Measurements from ENCODE around the gene TBC1D5.

DNA sequence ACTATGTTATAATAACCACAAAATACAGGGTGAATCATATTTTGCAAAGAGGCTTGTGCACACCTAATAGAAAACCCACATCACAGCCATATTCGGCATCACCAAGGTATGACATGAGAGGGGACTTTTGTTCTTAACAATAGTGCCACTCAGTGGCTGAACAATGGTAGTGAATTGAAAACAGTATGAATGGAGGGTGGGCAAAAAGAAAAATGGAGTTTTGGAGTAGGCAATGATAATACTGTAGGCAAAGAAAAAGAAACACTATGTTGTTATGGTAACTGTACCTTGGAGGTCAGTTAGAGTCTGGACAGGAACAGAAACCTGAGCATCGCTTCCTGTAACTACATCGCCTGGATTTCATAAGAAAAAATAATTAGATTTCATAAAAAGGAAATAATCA lies 509.0 kb downstream of the TBC1D5 start:
- TF ChIP-seq POLR2A (IDR thresholded peaks at IDR 0.05): no peak
- TF ChIP-seq, protein P1, sequence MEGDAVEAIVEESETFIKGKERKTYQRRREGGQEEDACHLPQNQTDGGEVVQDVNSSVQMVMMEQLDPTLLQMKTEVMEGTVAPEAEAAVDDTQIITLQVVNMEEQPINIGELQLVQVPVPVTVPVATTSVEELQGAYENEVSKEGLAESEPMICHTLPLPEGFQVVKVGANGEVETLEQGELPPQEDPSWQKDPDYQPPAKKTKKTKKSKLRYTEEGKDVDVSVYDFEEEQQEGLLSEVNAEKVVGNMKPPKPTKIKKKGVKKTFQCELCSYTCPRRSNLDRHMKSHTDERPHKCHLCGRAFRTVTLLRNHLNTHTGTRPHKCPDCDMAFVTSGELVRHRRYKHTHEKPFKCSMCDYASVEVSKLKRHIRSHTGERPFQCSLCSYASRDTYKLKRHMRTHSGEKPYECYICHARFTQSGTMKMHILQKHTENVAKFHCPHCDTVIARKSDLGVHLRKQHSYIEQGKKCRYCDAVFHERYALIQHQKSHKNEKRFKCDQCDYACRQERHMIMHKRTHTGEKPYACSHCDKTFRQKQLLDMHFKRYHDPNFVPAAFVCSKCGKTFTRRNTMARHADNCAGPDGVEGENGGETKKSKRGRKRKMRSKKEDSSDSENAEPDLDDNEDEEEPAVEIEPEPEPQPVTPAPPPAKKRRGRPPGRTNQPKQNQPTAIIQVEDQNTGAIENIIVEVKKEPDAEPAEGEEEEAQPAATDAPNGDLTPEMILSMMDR (IDR thresholded peaks at IDR 0.05 in 8 of 11, conservative IDR thresholded peaks at IDR 0.05 in 3 of 11): peak; percentile 55 to 88 (median 76)
